MM.1S (cell line): ENCODE data around the gene ARSG.

Experiments used
- DNase-seq: peaks from one replicate; pipeline ENCODE4 v3.0.0-alpha.2; 2015
- H2AFZ ChIP-seq: fragments of 300-600 bp; sonication (generic); 2 replicates; pipeline ENCODE4 v1.6.0; 2016; ENCODE audit warnings: antibody characterized with exemption, low read length
- H3F3A ChIP-seq: fragments of 300-600 bp; sonication (generic); 2 replicates; pipeline ENCODE4 v1.6.1; 2016; ENCODE audit warnings: mild to moderate bottlenecking, antibody characterized with exemption, low read length, moderate library complexity, mixed read lengths; ENCODE audit not compliant: insufficient read depth
- H3K27ac ChIP-seq: fragments of 300-600 bp; sonication (generic); 2 replicates; pipeline ENCODE4 v1.5.1; 2016; ENCODE audit warnings: mild to moderate bottlenecking, low read length
- H3K27me3 ChIP-seq: fragments of 300-600 bp; sonication (generic); replicated peaks from 2 replicates; pipeline ENCODE4 v1.6.0; 2016; ENCODE audit warnings: low read length; ENCODE audit not compliant: insufficient read depth
- H3K36me3 ChIP-seq: fragments of 300-600 bp; sonication (generic); replicated peaks from 2 replicates; pipeline ENCODE4 v1.6.1; 2016; ENCODE audit warnings: mild to moderate bottlenecking, low read length, mixed read lengths; ENCODE audit not compliant: insufficient read depth
- H3K4me1 ChIP-seq: fragments of 300-600 bp; sonication (generic); 2 replicates; pipeline ENCODE4 v1.6.1; 2016; ENCODE audit warnings: low read length, mixed read lengths
- H3K4me2 ChIP-seq: fragments of 300-600 bp; sonication (generic); 2 replicates; pipeline ENCODE4 v1.6.0; 2016; ENCODE audit warnings: low read depth, low read length
- H3K4me3 ChIP-seq: fragments of 300-600 bp; sonication (generic); 2 replicates; pipeline ENCODE4 v1.5.1; 2016; ENCODE audit warnings: low read length, mixed read lengths
- H3K79me2 ChIP-seq: fragments of 300-600 bp; sonication (generic); 2 replicates; pipeline ENCODE4 v1.6.1; 2016; ENCODE audit warnings: mixed run types, low read length, mixed read lengths
- H3K9ac ChIP-seq: fragments of 300-600 bp; sonication (generic); 2 replicates; pipeline ENCODE4 v1.6.1; 2016; ENCODE audit warnings: low read length, mixed read lengths
- H3K9me2 ChIP-seq: fragments of 300-600 bp; sonication (generic); replicated peaks from 2 replicates; pipeline ENCODE4 v1.6.1; 2016; ENCODE audit warnings: mild to moderate bottlenecking, low read length, mixed read lengths; ENCODE audit not compliant: insufficient read depth
- H3K9me3 ChIP-seq: fragments of 300-600 bp; sonication (generic); replicated peaks from 2 replicates; pipeline ENCODE4 v1.6.1; 2016; ENCODE audit warnings: mild to moderate bottlenecking, low read length, mixed read lengths; ENCODE audit not compliant: insufficient read depth
- H4K20me1 ChIP-seq: fragments of 300-600 bp; sonication (generic); 2 replicates; pipeline ENCODE4 v1.6.1; 2016; ENCODE audit warnings: mild to moderate bottlenecking, low read length, moderate library complexity, mixed read lengths; ENCODE audit not compliant: insufficient read depth
- EZH2 ChIP-seq: fragments of 300-600 bp; sonication (generic); optimal IDR thresholded peaks from 2 replicates; pipeline ENCODE3; 2017; ENCODE audit warnings: low read depth, mild to moderate bottlenecking, antibody characterized with exemption, low read length, mixed read lengths
- EZH2phosphoT487 ChIP-seq: fragments of 300-600 bp; sonication (generic); IDR thresholded peaks from 2 replicates; pipeline ENCODE4 v1.6.1; 2018; ENCODE audit warnings: antibody characterized with exemption, low read length
- TF ChIP-seq, protein P1 (sequence below): fragments of 300-600 bp; sonication (generic); IDR thresholded peaks from 2 replicates; pipeline ENCODE4 v1.5.1; 2016; ENCODE audit warnings: antibody characterized with exemption, low read length, mixed read lengths

Gene ARSG

DNA sequence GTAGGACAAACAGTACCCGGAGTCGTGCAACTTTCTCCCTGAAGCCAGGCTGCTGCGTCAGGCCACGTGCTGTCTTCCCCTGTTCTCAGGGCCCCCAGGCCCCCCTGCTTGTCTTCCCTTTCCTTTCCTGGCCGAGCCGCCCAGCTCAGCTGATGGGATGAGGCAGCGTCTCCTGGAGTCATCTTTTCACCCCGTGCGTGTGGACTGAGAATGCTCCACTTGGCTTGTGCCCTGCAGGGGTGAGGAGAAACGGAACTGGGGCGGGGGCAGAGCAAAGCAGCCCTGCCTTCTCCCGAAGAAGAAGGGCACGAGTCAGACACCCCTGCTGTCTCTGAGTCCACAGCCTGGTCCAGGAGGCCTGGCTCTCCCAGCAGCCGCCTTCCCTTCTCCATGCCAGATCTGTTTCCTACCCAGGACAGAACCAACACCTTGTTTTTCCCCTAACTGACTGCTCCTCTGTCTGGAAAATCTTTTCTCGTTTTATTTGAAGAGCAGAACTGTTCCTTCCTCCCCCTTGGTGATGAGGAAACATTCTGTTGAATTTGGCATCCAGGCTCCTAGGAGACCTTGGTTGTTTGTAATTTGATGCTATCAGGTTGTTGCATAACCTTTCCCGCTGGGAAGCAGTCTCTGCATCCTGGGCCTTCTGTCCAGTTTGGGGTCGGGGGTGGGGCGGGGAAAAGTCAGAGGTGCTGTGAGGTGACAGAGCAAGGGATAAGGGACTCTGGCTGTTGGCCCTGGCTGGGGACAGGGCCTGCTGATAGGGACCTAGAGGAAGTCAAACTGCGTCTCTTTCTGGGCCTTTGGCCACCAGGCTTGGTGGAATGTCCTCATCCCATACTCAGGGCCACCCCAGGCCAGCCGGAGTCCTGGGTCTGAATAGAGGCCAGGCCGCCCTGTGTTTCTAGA, 87.2 kb downstream of the ARSG start:
- Histone ChIP-seq H3F3A (no peaks in the 10 kb centered on the region), H3K36me3 (no peaks in the 10 kb centered on the region), H3K4me3 (no peak overlapping the region), H3K9me3 (no peaks in the 10 kb centered on the region), H3K79me2 (no peaks in the 10 kb centered on the region), H3K4me1 (no peaks in the 10 kb centered on the region), H4K20me1 (no peaks in the 10 kb centered on the region), H3K9ac (no peak overlapping the region), H3K27me3 (no peaks in the 10 kb centered on the region), H3K9me2 (no peaks in the 10 kb centered on the region), H3K27ac (no peak overlapping the region), H3K4me2 (no peak overlapping the region), H2AFZ (no peak overlapping the region)
- no peak for DNase-seq
- TF ChIP-seq, protein P1, sequence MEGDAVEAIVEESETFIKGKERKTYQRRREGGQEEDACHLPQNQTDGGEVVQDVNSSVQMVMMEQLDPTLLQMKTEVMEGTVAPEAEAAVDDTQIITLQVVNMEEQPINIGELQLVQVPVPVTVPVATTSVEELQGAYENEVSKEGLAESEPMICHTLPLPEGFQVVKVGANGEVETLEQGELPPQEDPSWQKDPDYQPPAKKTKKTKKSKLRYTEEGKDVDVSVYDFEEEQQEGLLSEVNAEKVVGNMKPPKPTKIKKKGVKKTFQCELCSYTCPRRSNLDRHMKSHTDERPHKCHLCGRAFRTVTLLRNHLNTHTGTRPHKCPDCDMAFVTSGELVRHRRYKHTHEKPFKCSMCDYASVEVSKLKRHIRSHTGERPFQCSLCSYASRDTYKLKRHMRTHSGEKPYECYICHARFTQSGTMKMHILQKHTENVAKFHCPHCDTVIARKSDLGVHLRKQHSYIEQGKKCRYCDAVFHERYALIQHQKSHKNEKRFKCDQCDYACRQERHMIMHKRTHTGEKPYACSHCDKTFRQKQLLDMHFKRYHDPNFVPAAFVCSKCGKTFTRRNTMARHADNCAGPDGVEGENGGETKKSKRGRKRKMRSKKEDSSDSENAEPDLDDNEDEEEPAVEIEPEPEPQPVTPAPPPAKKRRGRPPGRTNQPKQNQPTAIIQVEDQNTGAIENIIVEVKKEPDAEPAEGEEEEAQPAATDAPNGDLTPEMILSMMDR: no peak
- no peak for TF ChIP-seq EZH2
- no peak for TF ChIP-seq EZH2phosphoT487

DNA sequence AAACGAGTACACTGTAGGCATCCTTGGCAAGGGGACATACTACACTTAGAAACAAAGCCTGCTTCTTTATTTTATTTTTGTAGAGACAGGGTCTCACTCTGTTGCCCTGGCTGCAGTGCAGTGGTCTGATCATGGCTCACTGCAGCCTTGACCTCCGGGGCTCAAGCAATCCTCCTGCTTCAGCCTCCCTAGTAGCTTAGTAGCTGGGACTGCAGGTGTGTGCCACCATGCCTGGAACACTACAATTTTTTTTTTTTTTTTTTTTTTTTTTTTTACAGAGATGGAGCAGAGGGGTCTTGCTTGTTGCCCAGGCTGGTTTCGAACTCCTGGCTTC, 87.8 kb downstream of the ARSG start:
- DNase-seq: no peak
- no peaks in the 10 kb centered on the region for H3K9me3 ChIP-seq
- H3F3A ChIP-seq: no peaks in the 10 kb centered on the region
- no peaks in the 10 kb centered on the region for H3K27me3 ChIP-seq
- H3K36me3 ChIP-seq: no peaks in the 10 kb centered on the region
- no peaks in the 10 kb centered on the region for H3K9me2 ChIP-seq
- no peak overlapping the region for H2AFZ ChIP-seq
- no peak overlapping the region for H3K27ac ChIP-seq
- no peak overlapping the region for H3K9ac ChIP-seq
- H3K4me2 ChIP-seq: no peak overlapping the region
- H3K79me2 ChIP-seq: no peaks in the 10 kb centered on the region
- no peaks in the 10 kb centered on the region for H4K20me1 ChIP-seq
- H3K4me3 ChIP-seq: no peak overlapping the region
- no peaks in the 10 kb centered on the region for H3K4me1 ChIP-seq
- no peak for TF ChIP-seq EZH2
- TF ChIP-seq, protein P1: no peak
- TF ChIP-seq EZH2phosphoT487: no peak

DNA sequence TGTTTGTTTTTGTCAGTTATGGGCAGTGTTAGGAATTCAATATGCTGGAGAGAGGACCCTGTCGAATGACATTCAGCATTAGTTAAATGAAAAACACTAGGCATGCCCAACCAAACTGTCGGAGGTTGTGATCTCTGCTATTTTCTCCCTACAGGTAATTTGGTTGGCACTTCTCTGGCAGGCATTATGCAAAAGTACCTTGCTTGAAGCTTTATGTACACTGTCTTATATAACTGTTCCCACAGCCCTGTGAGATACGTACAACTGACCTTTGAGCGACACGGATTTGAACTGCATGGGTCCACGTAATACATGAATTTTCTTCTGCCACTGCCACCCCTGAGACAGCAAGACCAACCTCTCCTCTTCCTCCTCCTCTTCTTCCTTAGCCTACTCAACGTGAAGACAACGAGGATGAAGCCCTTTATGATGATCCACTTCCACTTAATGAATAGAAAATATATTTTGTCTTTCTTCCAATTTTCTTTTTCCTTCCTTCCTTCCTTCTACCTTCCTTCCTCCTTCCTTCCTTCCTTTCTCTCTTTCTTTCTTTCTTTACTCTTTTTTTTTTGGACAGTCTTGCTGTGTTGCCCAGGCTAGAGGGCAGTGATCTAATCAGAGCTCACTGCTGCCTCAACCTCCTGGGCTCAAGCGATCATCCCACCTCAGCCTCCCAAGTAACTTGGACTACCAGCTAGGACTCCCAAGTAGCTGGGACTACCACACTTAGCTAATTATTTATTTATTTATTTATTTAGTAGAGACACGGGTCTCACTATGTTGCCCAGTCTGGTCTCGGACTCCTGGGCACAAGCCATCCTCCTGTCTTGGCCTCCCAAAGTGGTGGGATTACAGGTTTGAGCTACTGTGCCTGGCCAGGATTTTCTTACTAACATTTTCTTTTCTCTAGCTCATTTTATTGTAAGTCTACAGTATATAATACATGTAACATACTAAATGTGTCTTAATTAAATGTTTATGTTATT, 88.7 kb downstream of the ARSG start:
- Histone ChIP-seq H3K27me3 (no peaks in the 10 kb centered on the region), H4K20me1 (no peaks in the 10 kb centered on the region), H3K79me2 (no peaks in the 10 kb centered on the region), H3K9ac (no peak overlapping the region), H3K9me2 (no peaks in the 10 kb centered on the region), H3F3A (no peaks in the 10 kb centered on the region), H3K4me1 (no peaks in the 10 kb centered on the region), H3K27ac (no peak overlapping the region), H2AFZ (no peak overlapping the region), H3K9me3 (no peaks in the 10 kb centered on the region), H3K36me3 (no peaks in the 10 kb centered on the region), H3K4me3 (no peak overlapping the region), H3K4me2 (no peak overlapping the region)
- DNase-seq: no peak
- TF ChIP-seq EZH2: no peak
- TF ChIP-seq, protein P1: no peak
- no peak for TF ChIP-seq EZH2phosphoT487
